Type B pancreatic cell (in vitro differentiated cells): ENCODE results near the gene DENND6B. TPM values are rescaled to one million over a fixed set of nuclear protein-coding genes. Genes with fewer than 3 reads are reported as not detected.

Source experiments
- DNase-seq: peaks from one replicate; pipeline ENCODE4 v3.0.0; 2021; ENCODE audit warnings: mixed read lengths; ENCODE audit not compliant: unreplicated experiment; ENCODE audit errors: extremely low spot score
- H3K27ac Mint-ChIP-seq: 2 replicates; pipeline ENCODE4 v1.8.0; 2021; ENCODE audit warnings: mild to moderate bottlenecking, mixed read lengths
- H3K27me3 Mint-ChIP-seq: 2 replicates; pipeline ENCODE4 v1.8.0; 2021; ENCODE audit warnings: mixed read lengths
- H3K36me3 Mint-ChIP-seq: 2 replicates; pipeline ENCODE4 v1.8.0; 2021; ENCODE audit warnings: mixed read lengths
- H3K4me1 Mint-ChIP-seq: one replicate; pipeline ENCODE4 v1.8.0; 2021; ENCODE audit warnings: mixed read lengths; ENCODE audit not compliant: unreplicated experiment
- H3K4me3 Mint-ChIP-seq: 2 replicates; pipeline ENCODE4 v1.8.0; 2021; ENCODE audit warnings: mild to moderate bottlenecking, mixed read lengths
- H3K9me3 Mint-ChIP-seq: 2 replicates; pipeline ENCODE4 v1.8.0; 2021; ENCODE audit warnings: mixed read lengths
- total RNA-seq: library from RNA; stranded (reverse); gene quantifications from 2 replicates; pipeline ENCODE4 v1.2.1, GENCODE V29; 2021; ENCODE audit warnings: low replicate concordance
- TF ChIP-seq, protein P1 (sequence below): fragments of 200-600 bp; sonication (generic); conservative IDR thresholded peaks from 2 replicates; pipeline ENCODE4 v1.5.0; 2021; ENCODE audit warnings: antibody characterized with exemption, mild to moderate bottlenecking

The DENND6B gene
- total RNA-seq, 1 donor from 2014 or later = 25.6 TPM

DNA sequence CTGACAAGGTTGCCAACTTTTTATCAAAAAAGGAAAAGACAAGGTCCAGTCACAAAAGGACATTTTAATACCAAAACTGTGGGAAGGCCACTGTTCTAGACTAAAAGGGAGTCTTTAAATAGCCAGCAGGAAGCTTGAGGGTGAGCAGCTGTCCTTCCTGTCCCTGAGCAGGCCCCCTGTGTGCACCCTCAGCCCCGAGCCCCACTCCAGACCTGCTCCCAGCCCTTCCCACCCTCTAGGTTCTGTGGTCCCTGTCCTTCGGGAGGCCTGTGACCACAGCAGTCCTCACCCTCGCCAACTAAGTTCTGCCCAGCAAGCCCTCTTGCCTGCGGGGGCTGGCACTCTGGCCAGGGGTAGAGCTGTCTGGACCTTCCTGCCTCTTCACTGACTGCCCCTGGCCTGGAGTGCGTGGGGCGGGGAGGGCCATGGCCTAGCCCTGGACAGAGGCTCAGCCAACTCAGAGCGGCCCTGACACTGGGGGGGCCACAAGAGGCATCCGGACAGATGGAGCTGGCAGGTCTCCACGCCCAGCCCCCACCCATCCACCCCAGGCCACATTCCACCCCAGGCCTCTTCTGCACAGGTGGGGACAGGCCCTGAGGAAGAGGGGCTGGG, 17.7 kb downstream of the DENND6B start:
- peaks cover 16% of the 10 kb centered on the region for H3K4me1 Mint-ChIP-seq
- DNase-seq = no peak
- TF ChIP-seq, protein P1, sequence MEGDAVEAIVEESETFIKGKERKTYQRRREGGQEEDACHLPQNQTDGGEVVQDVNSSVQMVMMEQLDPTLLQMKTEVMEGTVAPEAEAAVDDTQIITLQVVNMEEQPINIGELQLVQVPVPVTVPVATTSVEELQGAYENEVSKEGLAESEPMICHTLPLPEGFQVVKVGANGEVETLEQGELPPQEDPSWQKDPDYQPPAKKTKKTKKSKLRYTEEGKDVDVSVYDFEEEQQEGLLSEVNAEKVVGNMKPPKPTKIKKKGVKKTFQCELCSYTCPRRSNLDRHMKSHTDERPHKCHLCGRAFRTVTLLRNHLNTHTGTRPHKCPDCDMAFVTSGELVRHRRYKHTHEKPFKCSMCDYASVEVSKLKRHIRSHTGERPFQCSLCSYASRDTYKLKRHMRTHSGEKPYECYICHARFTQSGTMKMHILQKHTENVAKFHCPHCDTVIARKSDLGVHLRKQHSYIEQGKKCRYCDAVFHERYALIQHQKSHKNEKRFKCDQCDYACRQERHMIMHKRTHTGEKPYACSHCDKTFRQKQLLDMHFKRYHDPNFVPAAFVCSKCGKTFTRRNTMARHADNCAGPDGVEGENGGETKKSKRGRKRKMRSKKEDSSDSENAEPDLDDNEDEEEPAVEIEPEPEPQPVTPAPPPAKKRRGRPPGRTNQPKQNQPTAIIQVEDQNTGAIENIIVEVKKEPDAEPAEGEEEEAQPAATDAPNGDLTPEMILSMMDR = no peak
- no peaks in the 10 kb centered on the region for H3K27me3 Mint-ChIP-seq
- peak overlapping the region; percentile 92 for H3K27ac Mint-ChIP-seq
- peak overlapping the region; percentile 84 for H3K4me3 Mint-ChIP-seq
- H3K36me3 Mint-ChIP-seq = peaks cover 4% of the 10 kb centered on the region
- no peaks in the 10 kb centered on the region for H3K9me3 Mint-ChIP-seq

DNA sequence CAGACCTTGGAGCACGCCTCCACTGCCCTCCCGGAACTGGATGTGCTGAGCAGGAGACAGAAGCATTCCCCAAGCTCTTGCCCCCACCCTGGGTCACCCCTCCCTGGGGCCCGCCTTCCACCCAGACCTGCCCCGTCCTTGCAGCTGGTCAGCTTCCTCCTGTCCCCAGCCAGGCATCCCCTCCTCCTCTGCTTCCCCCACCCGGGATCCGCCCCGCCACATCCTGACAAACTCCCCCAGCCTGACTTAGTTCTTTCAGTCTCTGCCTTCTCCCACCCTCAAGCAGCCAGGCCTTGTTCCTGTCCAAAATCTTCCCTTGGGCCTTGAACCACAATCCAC, 18.2 kb downstream of the DENND6B start:
- TF ChIP-seq, protein P1 = no peak
- Mint-ChIP-seq H3K4me3 (peak overlapping the region; percentile 84), H3K4me1 (peaks cover 17% of the 10 kb centered on the region), H3K27me3 (no peaks in the 10 kb centered on the region), H3K36me3 (peaks cover 4% of the 10 kb centered on the region), H3K9me3 (no peaks in the 10 kb centered on the region), H3K27ac (peak overlapping the region; percentile 92)
- no peak for DNase-seq

DNA sequence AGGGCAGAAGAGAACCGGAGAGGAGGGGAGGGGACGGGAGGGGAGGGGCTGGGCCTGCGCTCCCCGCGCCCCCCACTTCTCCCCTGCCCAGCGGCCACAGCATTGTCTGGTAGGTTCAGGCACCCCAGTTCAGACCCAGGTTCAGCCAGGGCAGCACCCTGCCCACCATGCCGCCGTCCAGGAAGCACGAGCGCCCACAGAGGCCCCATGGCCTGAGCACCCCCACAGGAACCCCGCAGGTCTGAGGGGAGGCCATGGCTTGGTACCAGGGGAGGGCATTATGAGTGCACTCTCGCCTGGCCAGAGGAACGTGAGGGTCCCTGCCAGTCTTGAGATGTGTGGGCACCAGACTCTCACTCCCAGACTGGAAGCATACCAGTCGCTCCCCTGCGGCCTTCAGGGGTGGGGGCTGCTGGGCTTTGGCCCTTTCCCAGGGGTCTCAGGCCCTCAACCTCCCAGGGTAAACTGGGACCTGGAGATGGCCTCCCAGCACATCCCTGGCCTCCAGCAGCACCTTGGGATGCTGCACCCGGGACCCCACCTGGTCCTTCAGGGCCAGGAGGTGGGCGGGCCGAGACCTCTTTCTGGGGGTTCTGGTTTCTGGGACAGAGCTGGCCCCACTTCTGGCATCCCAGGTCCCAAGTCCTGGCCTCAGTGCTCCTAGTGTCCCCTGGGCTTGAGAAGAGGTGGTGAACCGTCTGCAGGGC, 18.8 kb downstream of the DENND6B start:
- Mint-ChIP-seq H3K27me3 (no peaks in the 10 kb centered on the region), H3K27ac (peak overlapping the region; percentile 92), H3K4me3 (peak overlapping the region; percentile 84), H3K9me3 (no peaks in the 10 kb centered on the region), H3K4me1 (peaks cover 19% of the 10 kb centered on the region), H3K36me3 (peaks cover 4% of the 10 kb centered on the region)
- DNase-seq = no peak
- TF ChIP-seq, protein P1 = no peak

DNA sequence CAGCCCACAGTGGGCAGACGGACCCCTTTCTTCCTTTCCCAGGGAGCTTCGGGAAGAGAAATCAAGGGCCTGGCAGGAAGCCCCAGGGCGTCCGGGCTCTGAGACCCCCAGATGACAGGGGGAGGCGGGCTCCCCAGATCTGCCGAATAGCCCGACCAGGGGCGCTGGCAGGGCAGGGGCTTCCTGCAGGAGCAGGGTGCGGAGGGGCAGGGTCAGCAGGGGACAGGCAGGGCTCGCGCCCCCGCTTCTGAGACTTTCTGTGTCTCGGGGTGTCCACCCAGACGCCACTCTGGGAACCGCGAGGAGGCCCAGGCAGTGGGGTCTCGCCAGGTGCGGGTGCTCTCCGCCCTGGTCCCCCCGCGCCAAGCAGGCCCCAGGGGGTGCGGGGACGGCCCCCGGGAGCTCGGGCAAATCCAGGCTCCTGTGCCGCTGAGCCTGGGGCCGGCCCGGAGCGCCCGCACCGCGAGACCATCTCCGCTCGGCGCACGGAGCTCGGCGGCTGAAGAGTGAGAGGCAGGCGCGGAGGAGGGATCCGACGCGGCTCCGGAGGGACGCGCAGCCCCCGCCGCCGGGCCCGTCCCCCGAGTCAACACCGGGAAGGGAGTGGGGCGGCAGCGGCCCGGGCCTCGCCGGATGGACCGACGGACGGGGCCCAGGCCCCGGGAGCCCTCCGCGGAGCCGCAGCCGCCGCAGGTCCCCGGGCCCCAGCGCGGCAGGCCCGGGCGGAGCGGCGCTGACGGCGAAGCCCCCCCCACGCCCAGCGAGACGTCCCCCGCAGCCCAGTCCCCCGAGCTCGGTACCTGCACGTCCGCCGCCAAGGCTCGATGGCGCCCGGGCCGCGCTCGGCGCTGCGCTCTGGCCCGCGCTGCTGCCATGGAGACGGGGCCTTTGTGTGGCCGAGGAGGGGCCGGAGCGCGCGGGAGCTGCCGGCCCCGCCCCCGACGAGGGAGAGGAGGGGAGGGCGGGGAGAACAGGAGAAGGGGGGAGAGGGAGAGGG, 19.8 kb downstream of the DENND6B start, which contains the start of gene PLXNB2:
Gene PLXNB2 (minus strand): TSS at position 894 of the 997 bp plus-strand sequence. CDS start 17,062 bp downstream, outside the sequence.
- H3K27ac Mint-ChIP-seq = peak within 1 kb of the TSS; percentile 98
- no peaks in the 10 kb centered on the region for H3K27me3 Mint-ChIP-seq
- peak; percentile 87 for DNase-seq
- peaks cover 4% of the 10 kb centered on the region for H3K36me3 Mint-ChIP-seq
- H3K4me3 Mint-ChIP-seq = peak within 1 kb of the TSS; percentile 94
- TF ChIP-seq, protein P1 = no peak
- peaks cover 24% of the 10 kb centered on the region for H3K4me1 Mint-ChIP-seq
- H3K9me3 Mint-ChIP-seq = no peaks in the 10 kb centered on the region

DNA sequence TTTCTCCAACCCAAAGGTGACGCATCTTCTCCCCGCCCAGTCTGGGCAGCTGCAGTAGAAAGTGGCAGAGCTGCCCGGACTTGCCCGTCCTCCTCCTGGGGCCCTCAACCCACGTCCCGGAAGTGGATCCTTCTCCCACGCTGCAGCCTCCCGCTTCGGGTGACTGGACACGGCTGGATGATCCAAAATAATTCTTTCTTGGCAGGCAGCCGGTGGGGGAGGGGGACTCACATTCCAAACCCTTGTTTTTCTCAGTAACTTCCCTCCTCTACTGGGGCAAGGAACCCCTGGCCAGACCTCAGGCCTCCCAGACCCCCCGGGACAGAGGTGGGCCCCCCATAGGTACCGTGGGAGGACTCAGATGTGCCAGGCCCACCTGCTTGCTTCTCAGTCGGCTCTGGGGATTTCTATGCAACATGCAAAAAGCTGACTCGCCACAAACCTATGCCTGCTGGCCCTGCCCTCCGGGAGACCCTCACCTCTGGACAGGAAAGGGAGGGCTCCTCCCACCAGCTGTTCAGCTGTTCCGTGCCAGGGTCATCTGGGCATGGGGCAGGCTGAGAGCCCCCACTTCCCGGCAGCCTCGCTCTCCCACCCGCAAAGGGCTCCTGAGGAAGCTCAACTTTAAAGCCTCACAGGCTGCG, 20.8 kb downstream of the DENND6B start:
- H3K36me3 Mint-ChIP-seq = peaks cover 4% of the 10 kb centered on the region
- no peaks in the 10 kb centered on the region for H3K9me3 Mint-ChIP-seq
- peak overlapping the region; percentile 94 for H3K4me3 Mint-ChIP-seq
- peak overlapping the region; percentile 98 for H3K27ac Mint-ChIP-seq
- peaks cover 24% of the 10 kb centered on the region for H3K4me1 Mint-ChIP-seq
- TF ChIP-seq, protein P1 = no peak
- no peaks in the 10 kb centered on the region for H3K27me3 Mint-ChIP-seq
- no peak for DNase-seq
